SW 1271 (cell line): ENCODE data around the gene PCCA.
A peak's percentile ranks its signal among the peaks of the same experiment; 100 is the strongest.
"Not testable (repeated sequence)": the region's sequence is repeated elsewhere in the genome, so short reads cannot be mapped to it uniquely, and the experiment has no call there.

Source experiments
- DNase-seq, 2 experiments: peaks; one replicate each; lab custom pipeline; 2025; lab: John Stamatoyannopoulos, UW

The PCCA gene

DNA sequence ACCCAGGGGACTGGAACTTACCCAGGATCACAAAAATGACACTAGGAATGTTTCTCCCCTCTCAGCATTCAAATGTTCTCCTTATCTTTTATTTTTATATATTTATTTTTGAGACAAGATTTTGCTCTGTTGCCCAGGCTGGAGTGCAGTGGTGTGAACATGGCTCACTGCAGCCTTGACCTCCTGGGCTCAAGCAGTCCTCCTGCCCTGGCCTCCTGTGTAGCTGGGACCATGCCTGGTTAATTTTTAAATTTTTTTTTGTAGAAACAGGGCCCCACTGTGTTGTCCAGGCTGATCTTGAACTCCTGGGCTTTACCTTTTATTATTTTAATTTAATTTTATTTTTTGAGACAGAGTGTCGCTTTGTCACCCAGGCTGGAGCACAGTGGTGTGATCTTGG is 108.2 kb downstream of the PCCA start:
- no peak for DNase-seq

GRCh38 chr13:100197591-100198365 is 108.9 kb downstream of the PCCA start:
- DNase-seq: no peak

DNA sequence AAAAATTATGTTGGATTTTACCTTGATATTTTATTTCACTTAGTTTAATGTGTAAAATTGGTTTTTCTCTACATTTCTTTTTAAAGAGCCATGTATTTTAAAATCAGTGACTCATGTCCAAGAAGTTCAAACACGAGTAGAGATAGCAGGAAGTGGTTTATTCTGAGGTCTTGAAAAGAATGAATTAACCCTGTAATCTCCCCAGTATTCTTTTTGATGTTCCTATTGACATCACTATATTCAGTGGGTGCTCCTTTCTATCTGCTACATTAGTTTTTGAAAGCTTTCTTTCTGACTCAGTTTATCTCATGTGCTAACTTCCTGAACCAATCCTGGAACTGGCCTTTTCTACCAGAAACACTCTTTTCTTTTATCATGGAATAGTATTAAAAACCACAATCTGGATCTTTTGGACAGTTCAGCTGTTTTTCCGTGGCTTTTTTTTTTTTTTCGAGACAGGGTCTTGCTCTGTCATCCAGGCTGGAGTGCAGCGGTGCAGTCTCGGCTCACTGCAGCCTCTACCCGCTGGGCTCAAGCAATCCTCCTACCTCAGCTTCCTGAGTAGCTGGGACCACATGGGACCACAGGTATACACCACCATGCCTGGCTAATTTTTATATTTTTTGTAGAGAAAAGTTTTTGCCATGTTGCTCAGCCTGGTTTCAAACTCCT is 114.9 kb downstream of the PCCA start:
- DNase-seq: peak in 1 of 2 experiments; percentile 61

GRCh38 chr13:100208002-100208401 is 119.1 kb downstream of the PCCA start:
- no peak for DNase-seq

GRCh38 chr13:100208626-100209025 is 119.7 kb downstream of the PCCA start:
- no peak for DNase-seq

GRCh38 chr13:100209857-100210825 is 121.2 kb downstream of the PCCA start:
- peak in 1 of 2 experiments; percentile 55 for DNase-seq

DNA sequence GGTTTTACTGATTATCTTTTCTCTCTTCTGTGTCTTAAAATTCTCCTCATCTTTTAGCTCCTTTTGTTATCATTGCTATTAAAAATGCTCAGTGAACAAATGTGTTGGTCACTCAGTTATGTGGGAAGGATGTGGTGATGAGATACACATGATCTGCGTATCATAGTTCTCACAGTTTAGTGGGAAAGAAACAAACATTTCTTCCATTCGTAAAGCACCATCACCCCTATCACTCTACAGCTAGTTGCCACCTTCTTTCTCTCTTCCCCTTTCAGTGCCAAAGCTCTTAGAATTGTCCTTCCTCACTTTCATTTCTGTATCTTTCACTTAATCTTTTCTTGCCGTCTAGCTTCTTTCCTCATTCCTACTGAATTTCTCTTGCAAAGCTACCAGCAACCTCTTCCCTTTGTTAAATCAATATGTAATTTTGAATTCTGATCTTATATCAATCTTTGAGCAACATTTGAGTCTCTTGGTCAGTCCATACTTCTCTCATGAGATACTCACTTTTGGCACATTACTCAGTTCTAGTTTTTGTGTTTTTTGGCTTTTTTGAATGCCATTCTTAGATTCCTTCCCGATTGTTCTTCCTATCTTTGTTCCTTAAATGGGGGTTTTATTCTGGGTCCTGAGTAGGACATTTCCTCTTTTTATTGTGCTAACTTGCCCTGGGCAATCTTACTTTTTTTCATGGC is 122.3 kb downstream of the PCCA start:
- DNase-seq: no peak

DNA sequence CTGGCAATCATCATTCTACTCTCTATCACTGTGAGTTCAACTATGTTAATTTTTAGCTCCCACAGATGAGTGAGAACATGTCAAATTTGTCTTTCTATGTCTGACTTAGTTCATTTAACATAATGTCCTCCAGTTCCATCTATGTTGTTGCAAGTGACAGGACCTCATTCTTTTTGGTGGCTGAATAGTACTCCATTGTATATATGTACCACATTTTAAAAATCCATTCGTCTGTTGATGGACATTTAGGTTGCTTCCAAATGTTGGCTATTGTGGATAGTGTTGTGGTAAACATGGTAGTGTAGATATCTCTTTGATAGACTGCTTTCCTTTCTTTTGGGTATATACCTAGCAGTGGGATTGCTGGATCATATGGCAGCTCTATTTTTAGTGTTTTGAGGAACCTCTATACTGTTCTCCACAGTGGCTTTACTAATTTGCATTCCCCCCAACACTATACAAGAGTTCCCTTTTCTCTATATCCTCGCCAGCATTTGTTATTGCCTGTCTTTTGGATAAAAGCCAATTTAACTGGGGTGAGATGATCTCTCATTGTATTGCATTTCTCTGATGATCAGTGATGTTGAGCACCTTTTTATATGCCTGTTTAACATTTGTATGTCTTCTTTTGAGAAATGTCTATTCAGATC is 124.1 kb downstream of the PCCA start:
- no peak for DNase-seq

GRCh38 chr13:100213576-100213975 is 124.7 kb downstream of the PCCA start:
- no peak for DNase-seq

DNA sequence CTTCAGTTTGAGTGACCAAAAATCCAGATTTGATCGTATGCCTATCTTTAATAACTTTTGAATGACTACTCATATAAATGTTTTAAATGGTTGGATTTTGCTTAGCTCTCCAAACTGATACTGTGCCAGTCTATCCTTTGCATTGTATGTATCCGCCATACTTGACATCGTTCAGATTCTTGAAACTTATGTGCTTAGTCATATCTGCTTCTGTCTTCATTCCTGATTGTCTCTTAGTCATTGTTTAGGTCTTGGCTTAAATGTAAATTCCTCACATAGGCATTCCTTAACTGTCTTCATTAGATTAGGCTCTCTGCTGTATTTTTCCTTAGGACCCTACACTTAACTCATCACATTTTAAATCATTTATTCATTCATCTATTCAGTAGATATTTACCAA is 126.0 kb downstream of the PCCA start:
- peak; percentile 15 to 80 for DNase-seq

DNA sequence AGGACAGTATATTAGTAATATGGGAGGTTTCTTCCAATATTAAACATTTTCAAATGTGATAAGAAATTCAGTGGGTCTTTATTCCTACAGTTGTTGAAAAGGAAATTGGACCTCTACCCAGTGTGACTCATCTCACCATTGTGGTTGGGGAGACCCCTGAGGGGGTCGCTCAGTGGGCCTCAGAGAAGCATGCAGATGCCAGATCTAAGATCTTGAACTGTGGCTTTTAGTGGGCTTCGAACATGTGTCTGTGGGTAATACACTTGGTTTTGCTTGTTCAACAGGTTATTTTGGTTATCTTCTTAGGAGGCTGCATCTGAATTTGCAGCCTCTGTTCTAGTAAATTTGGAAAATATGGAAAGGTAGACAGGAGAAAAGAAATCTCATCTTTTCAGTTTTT is 132.3 kb downstream of the PCCA start:
- DNase-seq: no peak

DNA sequence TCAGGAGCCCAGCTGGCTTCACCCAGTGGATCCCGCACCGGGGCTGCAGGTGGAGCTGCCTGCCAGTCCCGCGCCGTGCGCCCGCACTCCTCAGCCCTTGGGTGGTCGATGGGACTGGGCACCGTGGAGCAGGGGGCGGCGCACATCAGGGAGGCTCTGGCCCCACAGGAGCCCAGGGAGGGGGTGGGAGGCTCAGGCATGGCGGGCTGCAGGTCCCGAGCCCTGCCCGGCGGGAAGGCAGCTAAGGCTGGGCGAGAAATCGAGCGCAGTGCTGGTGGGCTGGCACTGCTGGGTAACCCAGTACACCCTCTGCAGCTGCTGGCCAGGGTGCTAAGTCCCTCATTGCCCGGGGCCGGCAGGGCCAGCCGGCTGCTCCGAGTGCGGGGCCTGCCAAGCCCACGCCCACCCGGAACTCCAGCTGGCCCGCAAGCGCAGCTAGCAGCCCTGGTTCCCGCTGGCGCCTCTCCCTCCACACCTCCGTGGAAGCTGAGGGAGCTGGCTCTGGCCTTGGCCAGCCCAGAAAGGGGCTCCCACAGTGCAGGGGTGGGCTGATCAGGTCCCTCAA is 135.2 kb downstream of the PCCA start:
- not testable (repeated sequence) for DNase-seq

DNA sequence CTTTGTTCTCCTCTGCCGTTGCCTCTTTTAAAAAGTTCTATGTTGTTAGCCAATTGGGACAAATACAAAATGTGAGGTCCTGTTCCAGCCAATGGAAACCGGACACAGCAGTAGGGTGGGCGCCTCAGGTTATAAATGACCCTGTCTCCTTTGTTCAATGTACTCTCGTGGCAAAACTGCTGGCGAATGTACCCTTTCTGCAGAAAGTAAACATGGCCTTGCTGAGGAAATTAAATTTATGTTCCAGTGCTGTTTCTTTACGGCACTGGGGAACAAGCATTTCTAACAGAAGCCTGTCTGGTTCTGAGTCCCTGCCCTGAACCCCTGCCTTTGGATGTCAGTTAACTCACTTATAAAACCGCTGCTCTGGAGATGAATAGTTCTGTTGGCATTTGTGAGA is 140.7 kb downstream of the PCCA start:
- no peak for DNase-seq

DNA sequence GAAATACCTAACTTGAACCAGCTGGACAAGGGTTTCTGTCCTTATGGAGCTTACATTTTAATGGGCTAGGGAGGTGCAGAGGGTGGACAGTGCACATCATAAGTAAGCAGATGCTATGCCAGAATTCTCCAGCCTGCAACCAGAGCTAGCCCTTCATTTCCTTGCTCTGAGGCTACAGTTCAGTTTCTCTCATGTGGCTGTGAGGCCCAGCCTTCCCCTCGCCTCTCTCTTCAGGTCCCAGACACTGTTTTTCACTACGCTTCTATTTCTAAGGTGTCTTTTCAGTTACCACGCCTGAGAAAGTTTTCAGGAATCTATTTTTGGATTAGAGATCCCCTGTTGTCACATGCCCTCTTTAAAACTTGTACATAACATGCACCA is 141.9 kb downstream of the PCCA start:
- DNase-seq: no peak

GRCh38 chr13:100231176-100231575 is 142.3 kb downstream of the PCCA start:
- DNase-seq: no peak

DNA sequence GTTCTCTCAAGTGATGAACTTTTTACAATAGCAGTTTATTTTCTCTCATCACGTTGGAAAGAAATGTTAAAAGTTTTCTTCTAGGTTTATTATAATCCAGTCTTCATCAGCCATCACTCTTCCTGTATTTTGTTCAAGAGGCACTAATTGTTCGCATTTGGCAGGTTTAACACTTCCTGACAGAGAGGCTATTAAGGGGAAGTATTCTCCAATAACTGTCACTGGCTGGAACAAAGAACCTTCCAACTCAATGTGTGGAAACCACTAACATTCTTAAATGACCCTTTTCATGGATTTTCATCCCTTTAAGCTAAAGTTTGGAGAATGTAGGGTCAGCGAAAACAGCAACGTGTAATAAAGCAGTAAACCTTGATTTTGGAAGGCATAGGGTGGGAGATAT is 145.1 kb downstream of the PCCA start:
- DNase-seq: no peak

DNA sequence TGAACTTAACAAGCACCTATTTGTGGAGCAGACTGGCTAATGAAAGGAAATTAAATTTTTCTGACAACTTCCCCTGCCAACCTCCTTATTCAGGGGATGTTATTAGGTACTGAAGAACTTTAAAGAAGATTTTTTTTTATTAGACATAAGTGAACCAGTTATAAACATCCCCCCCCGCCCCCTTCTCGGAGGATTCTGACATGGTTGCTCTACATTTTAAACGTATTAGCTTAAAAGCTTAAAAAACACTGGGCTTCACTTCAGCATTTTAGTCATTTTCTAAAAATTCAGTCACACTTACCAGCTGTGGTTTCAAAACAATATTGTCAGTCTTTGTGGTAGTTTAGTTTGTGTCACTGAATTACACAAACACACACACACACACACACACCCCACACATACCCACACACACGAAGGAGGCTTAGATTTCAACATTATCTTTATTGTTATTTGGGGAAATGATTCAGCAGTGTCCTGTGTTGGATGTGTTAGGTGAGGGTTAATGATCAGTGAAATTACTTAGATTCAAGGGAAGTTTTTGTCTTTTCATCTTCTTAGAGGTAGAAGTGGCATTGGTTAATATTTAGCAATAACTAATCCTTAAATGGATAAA is 145.7 kb downstream of the PCCA start:
- DNase-seq: no peak

- DNase-seq: peak; percentile 17 to 64
Observed at GRCh38 chr13:100235311-100235901, 146.5 kb downstream of the PCCA start.

DNA sequence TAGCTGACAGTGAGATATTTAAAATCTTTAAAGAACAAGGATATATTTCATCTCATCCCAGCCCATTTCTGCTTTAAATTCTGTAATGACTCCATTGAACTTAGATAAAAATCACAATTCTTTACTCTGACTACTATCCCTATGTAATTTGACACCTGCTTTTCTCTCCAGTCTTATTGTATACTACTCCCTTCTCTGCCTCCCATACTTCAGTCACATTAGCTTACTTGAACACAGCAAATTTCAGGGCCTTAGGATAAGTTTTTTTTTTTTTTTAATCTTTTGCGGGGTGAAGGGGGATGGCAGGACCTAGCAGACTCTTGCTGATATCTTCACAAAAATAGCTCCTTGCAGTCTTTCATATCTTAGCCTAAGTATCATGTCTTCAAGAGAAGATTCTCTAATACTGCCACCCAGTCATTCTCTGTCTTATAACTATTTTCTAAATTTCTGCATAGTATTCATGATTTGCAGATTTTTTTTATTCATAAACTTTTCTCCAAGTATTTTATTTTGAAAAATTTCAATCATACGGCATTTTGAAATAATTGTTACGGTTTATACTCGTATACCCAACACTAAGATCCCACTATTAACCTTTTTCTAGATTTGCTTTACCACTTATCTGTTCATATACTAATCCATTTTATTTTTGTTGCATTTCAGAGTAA is 151.4 kb downstream of the PCCA start:
- DNase-seq: no peak

- no peak for DNase-seq
Observed at GRCh38 chr13:100244431-100244830, 155.5 kb downstream of the PCCA start.
